Measurements from ENCODE around the gene SRD5A1. TPM values are rescaled to one million over a fixed set of nuclear protein-coding genes. Genes with fewer than 3 reads are reported as not detected.
A peak's percentile ranks its signal among the peaks of the same experiment; 100 is the strongest.

SRD5A1 gene
- total RNA-seq, 1 donor from 2014 or later = 21.6 TPM

GRCh38 chr5:6616632-6617031, 16.6 kb upstream of the SRD5A1 start:
- no peaks in the 10 kb centered on the region for H3K4me1 Mint-ChIP-seq (ENCODE audit: unreplicated experiment)
- DNase-seq (ENCODE audit: low spot score) = no peak
- peaks cover 28% of the 10 kb centered on the region for H3K36me3 Mint-ChIP-seq (ENCODE audit: low read depth, unreplicated experiment)
- peaks cover 1% of the 10 kb centered on the region for H3K27me3 Mint-ChIP-seq (ENCODE audit: unreplicated experiment)
- TF ChIP-seq, protein P1, sequence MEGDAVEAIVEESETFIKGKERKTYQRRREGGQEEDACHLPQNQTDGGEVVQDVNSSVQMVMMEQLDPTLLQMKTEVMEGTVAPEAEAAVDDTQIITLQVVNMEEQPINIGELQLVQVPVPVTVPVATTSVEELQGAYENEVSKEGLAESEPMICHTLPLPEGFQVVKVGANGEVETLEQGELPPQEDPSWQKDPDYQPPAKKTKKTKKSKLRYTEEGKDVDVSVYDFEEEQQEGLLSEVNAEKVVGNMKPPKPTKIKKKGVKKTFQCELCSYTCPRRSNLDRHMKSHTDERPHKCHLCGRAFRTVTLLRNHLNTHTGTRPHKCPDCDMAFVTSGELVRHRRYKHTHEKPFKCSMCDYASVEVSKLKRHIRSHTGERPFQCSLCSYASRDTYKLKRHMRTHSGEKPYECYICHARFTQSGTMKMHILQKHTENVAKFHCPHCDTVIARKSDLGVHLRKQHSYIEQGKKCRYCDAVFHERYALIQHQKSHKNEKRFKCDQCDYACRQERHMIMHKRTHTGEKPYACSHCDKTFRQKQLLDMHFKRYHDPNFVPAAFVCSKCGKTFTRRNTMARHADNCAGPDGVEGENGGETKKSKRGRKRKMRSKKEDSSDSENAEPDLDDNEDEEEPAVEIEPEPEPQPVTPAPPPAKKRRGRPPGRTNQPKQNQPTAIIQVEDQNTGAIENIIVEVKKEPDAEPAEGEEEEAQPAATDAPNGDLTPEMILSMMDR (IDR thresholded peaks at IDR 0.05; ENCODE audit: unreplicated experiment) = no peak
- no peak overlapping the region for H3K4me3 Mint-ChIP-seq (ENCODE audit: unreplicated experiment)
- no peaks in the 10 kb centered on the region for H3K9me3 Mint-ChIP-seq (ENCODE audit: unreplicated experiment)
- H3K27ac Mint-ChIP-seq (ENCODE audit: unreplicated experiment) = no peak overlapping the region

DNA sequence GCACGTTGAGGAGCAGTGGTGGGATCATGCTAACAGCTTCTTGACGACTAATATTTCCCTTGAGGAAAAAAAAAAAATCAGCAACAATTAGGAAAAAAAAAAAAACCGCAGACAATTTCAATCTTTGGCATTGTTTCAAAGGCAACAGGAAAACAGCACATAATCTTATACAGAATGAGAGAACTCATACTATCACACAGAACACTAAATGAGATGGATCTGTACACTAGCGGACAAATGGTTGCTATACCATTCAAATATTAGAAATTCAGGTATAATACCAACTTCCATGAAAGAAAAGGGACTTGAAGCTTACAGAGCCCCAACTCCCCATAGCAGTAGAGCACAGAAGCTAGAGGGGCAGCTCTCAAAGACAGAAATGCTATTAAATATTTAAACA, 10.0 kb upstream of the SRD5A1 start:
- peaks cover 21% of the 10 kb centered on the region for H3K36me3 Mint-ChIP-seq (ENCODE audit: low read depth, unreplicated experiment)
- no peak for DNase-seq (ENCODE audit: low spot score)
- no peaks in the 10 kb centered on the region for H3K27me3 Mint-ChIP-seq (ENCODE audit: unreplicated experiment)
- no peak overlapping the region for H3K27ac Mint-ChIP-seq (ENCODE audit: unreplicated experiment)
- H3K4me1 Mint-ChIP-seq (ENCODE audit: unreplicated experiment) = no peaks in the 10 kb centered on the region
- no peak overlapping the region for H3K4me3 Mint-ChIP-seq (ENCODE audit: unreplicated experiment)
- TF ChIP-seq, protein P1 (IDR thresholded peaks at IDR 0.05; ENCODE audit: unreplicated experiment) = no peak
- H3K9me3 Mint-ChIP-seq (ENCODE audit: unreplicated experiment) = no peaks in the 10 kb centered on the region

- Mint-ChIP-seq H3K27ac (ENCODE audit: unreplicated experiment) (no peak overlapping the region), H3K4me3 (ENCODE audit: unreplicated experiment) (peak overlapping the region; percentile 78), H3K9me3 (ENCODE audit: unreplicated experiment) (no peaks in the 10 kb centered on the region), H3K27me3 (ENCODE audit: unreplicated experiment) (no peaks in the 10 kb centered on the region), H3K36me3 (ENCODE audit: low read depth, unreplicated experiment) (peaks cover 21% of the 10 kb centered on the region), H3K4me1 (ENCODE audit: unreplicated experiment) (no peaks in the 10 kb centered on the region)
- DNase-seq (ENCODE audit: low spot score) = no peak
- TF ChIP-seq, protein P1 (IDR thresholded peaks at IDR 0.05; ENCODE audit: unreplicated experiment) = no peak
Observed at GRCh38 chr5:6623941-6624340, 9.3 kb upstream of the SRD5A1 start.

DNA sequence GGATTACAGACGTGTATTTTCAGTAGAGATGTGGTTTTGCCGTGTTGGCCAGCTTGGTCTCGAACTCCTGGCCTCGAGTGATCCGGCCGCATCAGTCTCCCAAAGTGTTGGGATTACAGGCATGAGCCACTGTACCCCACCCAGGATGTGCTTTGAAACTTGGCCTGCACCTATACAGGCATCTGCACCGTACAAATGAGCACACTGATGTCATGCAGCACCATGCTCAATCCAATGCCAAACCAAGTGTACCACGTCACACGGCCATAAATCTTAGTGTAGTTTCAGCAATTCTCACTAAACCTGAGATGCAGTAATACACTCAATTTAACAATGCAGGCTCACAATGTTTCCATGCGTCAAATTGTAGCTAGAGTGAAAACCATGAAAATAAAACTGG, 6.7 kb upstream of the SRD5A1 start:
- Mint-ChIP-seq H3K27me3 (ENCODE audit: unreplicated experiment) (peaks cover 3% of the 10 kb centered on the region), H3K4me1 (ENCODE audit: unreplicated experiment) (peaks cover 5% of the 10 kb centered on the region), H3K36me3 (ENCODE audit: low read depth, unreplicated experiment) (peaks cover 32% of the 10 kb centered on the region), H3K9me3 (ENCODE audit: unreplicated experiment) (no peaks in the 10 kb centered on the region), H3K4me3 (ENCODE audit: unreplicated experiment) (no peak overlapping the region), H3K27ac (ENCODE audit: unreplicated experiment) (no peak overlapping the region)
- TF ChIP-seq, protein P1 (IDR thresholded peaks at IDR 0.05; ENCODE audit: unreplicated experiment) = no peak
- no peak for DNase-seq (ENCODE audit: low spot score)

- Mint-ChIP-seq H3K4me1 (ENCODE audit: unreplicated experiment) (peaks cover 9% of the 10 kb centered on the region), H3K4me3 (ENCODE audit: unreplicated experiment) (peak overlapping the region; percentile 71), H3K9me3 (ENCODE audit: unreplicated experiment) (no peaks in the 10 kb centered on the region), H3K27me3 (ENCODE audit: unreplicated experiment) (peaks cover 8% of the 10 kb centered on the region), H3K36me3 (ENCODE audit: low read depth, unreplicated experiment) (peaks cover 19% of the 10 kb centered on the region), H3K27ac (ENCODE audit: unreplicated experiment) (no peak overlapping the region)
- TF ChIP-seq, protein P1 (IDR thresholded peaks at IDR 0.05; ENCODE audit: unreplicated experiment) = no peak
- no peak for DNase-seq (ENCODE audit: low spot score)
Observed at GRCh38 chr5:6631441-6631840, 1.8 kb upstream of the SRD5A1 start.

Measured in endothelial cell (in vitro differentiated cells).